ENCODE data around the gene UBA3. TPM values are rescaled to one million over a fixed set of nuclear protein-coding genes. Genes with fewer than 3 reads are reported as not detected.

UBA3 gene
- polyA plus RNA-seq, 2 donors: 30.7 to 34.9 TPM

GRCh38 chr3:69091389-69092029 lies 11.3 kb upstream of the UBA3 start:
- Histone ChIP-seq H3K36me3 (ENCODE audit: control insufficient read depth in 2 of 2, insufficient read depth in 2 of 2, low read length in 1 of 2) (no peaks in the 10 kb centered on the region), H3K4me3 (ENCODE audit: low read depth in 1 of 2, low read length in 2 of 2) (no peak overlapping the region), H3K27me3 (ENCODE audit: control insufficient read depth in 1 of 2, insufficient read depth in 2 of 2, low read length in 2 of 2) (no peaks in the 10 kb centered on the region), H3K27ac (ENCODE audit: low read depth in 2 of 2, low read length in 1 of 2) (peak overlapping the region; percentile 47 to 84), H3K4me1 (ENCODE audit: control insufficient read depth in 2 of 2, insufficient read depth in 2 of 2, low read length in 1 of 2) (peaks cover 12 to 14% of the 10 kb centered on the region in 2 donors), H3K9me3 (ENCODE audit: control insufficient read depth in 2 of 2, insufficient read depth in 1 of 2, low read depth in 1 of 2, low read length in 1 of 2) (no peaks in the 10 kb centered on the region)
- WGBS, 2 donors: 54 to 72% methylated on average over 5 of the region's 5 CpGs

- Histone ChIP-seq H3K4me1 (ENCODE audit: control insufficient read depth in 2 of 2, insufficient read depth in 2 of 2, low read length in 1 of 2) (peaks cover 12 to 14% of the 10 kb centered on the region in 2 donors), H3K27me3 (ENCODE audit: control insufficient read depth in 1 of 2, insufficient read depth in 2 of 2, low read length in 2 of 2) (no peaks in the 10 kb centered on the region), H3K36me3 (ENCODE audit: control insufficient read depth in 2 of 2, insufficient read depth in 2 of 2, low read length in 1 of 2) (no peaks in the 10 kb centered on the region), H3K4me3 (ENCODE audit: low read depth in 1 of 2, low read length in 2 of 2) (no peak overlapping the region), H3K9me3 (ENCODE audit: control insufficient read depth in 2 of 2, insufficient read depth in 1 of 2, low read depth in 1 of 2, low read length in 1 of 2) (no peaks in the 10 kb centered on the region), H3K27ac (ENCODE audit: low read depth in 2 of 2, low read length in 1 of 2) (peak overlapping the region; percentile 31 to 74)
- 28 to 37% methylated on average over 3 of the region's 3 CpGs for WGBS, 2 donors
Measured at GRCh38 chr3:69090021-69090420, 9.9 kb upstream of the UBA3 start.

GRCh38 chr3:69088063-69088462 lies 7.9 kb upstream of the UBA3 start:
- peaks cover 8 to 10% of the 10 kb centered on the region in 2 donors for H3K4me1 ChIP-seq (ENCODE audit: control insufficient read depth in 2 of 2, insufficient read depth in 2 of 2, low read length in 1 of 2)
- WGBS, 2 donors: 19 to 20% methylated on average over 2 of the region's 2 CpGs
- H3K27me3 ChIP-seq (ENCODE audit: control insufficient read depth in 1 of 2, insufficient read depth in 2 of 2, low read length in 2 of 2): no peaks in the 10 kb centered on the region
- H3K36me3 ChIP-seq (ENCODE audit: control insufficient read depth in 2 of 2, insufficient read depth in 2 of 2, low read length in 1 of 2): no peaks in the 10 kb centered on the region
- H3K9me3 ChIP-seq (ENCODE audit: control insufficient read depth in 2 of 2, insufficient read depth in 1 of 2, low read depth in 1 of 2, low read length in 1 of 2): no peaks in the 10 kb centered on the region
- peak overlapping the region in 1 of 2 donors; percentile 19 for H3K4me3 ChIP-seq (ENCODE audit: low read depth in 1 of 2, low read length in 2 of 2)
- H3K27ac ChIP-seq (ENCODE audit: low read depth in 2 of 2, low read length in 1 of 2): peak overlapping the region; percentile 60 to 76

- Histone ChIP-seq H3K9me3 (ENCODE audit: control insufficient read depth in 2 of 2, insufficient read depth in 1 of 2, low read depth in 1 of 2, low read length in 1 of 2) (no peaks in the 10 kb centered on the region), H3K36me3 (ENCODE audit: control insufficient read depth in 2 of 2, insufficient read depth in 2 of 2, low read length in 1 of 2) (no peaks in the 10 kb centered on the region), H3K27ac (ENCODE audit: low read depth in 2 of 2, low read length in 1 of 2) (peak overlapping the region; percentile 95 to 98), H3K4me3 (ENCODE audit: low read depth in 1 of 2, low read length in 2 of 2) (peak overlapping the region; percentile 15 to 24), H3K4me1 (ENCODE audit: control insufficient read depth in 2 of 2, insufficient read depth in 2 of 2, low read length in 1 of 2) (peaks cover 8 to 10% of the 10 kb centered on the region in 2 donors), H3K27me3 (ENCODE audit: control insufficient read depth in 1 of 2, insufficient read depth in 2 of 2, low read length in 2 of 2) (no peaks in the 10 kb centered on the region)
- 55 to 57% methylated on average over 3 of the region's 3 CpGs for WGBS, 2 donors
Measured at GRCh38 chr3:69087030-69087791, 7.0 kb upstream of the UBA3 start.

GRCh38 chr3:69085833-69086722 lies 5.9 kb upstream of the UBA3 start:
- 0 to 1% methylated on average over 8 of the region's 8 CpGs for WGBS, 2 donors
- H3K4me1 ChIP-seq (ENCODE audit: control insufficient read depth in 2 of 2, insufficient read depth in 2 of 2, low read length in 1 of 2): peaks cover 8 to 10% of the 10 kb centered on the region in 2 donors

GRCh38 chr3:69085168-69085832 lies 5.1 kb upstream of the UBA3 start:
- no peaks in the 10 kb centered on the region for H3K9me3 ChIP-seq (ENCODE audit: control insufficient read depth in 2 of 2, insufficient read depth in 1 of 2, low read depth in 1 of 2, low read length in 1 of 2)
- 0 to 1% methylated on average over 26 of the region's 26 CpGs for WGBS, 2 donors
- peak overlapping the region; percentile 67 to 98 for H3K4me3 ChIP-seq (ENCODE audit: low read depth in 1 of 2, low read length in 2 of 2)
- no peaks in the 10 kb centered on the region for H3K27me3 ChIP-seq (ENCODE audit: control insufficient read depth in 1 of 2, insufficient read depth in 2 of 2, low read length in 2 of 2)
- H3K36me3 ChIP-seq (ENCODE audit: control insufficient read depth in 2 of 2, insufficient read depth in 2 of 2, low read length in 1 of 2): no peaks in the 10 kb centered on the region
- H3K4me1 ChIP-seq (ENCODE audit: control insufficient read depth in 2 of 2, insufficient read depth in 2 of 2, low read length in 1 of 2): peaks cover 4 to 6% of the 10 kb centered on the region in 2 donors
- peak overlapping the region; percentile 95 to 98 for H3K27ac ChIP-seq (ENCODE audit: low read depth in 2 of 2, low read length in 1 of 2)

More at GRCh38 chr3:69085833-69086722, 5.9 kb upstream of the UBA3 start:
- Histone ChIP-seq H3K27me3 (ENCODE audit: control insufficient read depth in 1 of 2, insufficient read depth in 2 of 2, low read length in 2 of 2) (no peaks in the 10 kb centered on the region), H3K36me3 (ENCODE audit: control insufficient read depth in 2 of 2, insufficient read depth in 2 of 2, low read length in 1 of 2) (no peaks in the 10 kb centered on the region), H3K27ac (ENCODE audit: low read depth in 2 of 2, low read length in 1 of 2) (peak overlapping the region; percentile 95 to 98), H3K4me3 (ENCODE audit: low read depth in 1 of 2, low read length in 2 of 2) (peak overlapping the region; percentile 67 to 98), H3K9me3 (ENCODE audit: control insufficient read depth in 2 of 2, insufficient read depth in 1 of 2, low read depth in 1 of 2, low read length in 1 of 2) (no peaks in the 10 kb centered on the region)

- H3K4me3 ChIP-seq (ENCODE audit: low read depth in 1 of 2, low read length in 2 of 2): peak within 1 kb of the TSS; percentile 67 to 98
- H3K36me3 ChIP-seq (ENCODE audit: control insufficient read depth in 2 of 2, insufficient read depth in 2 of 2, low read length in 1 of 2): no peaks in the 10 kb centered on the region
- H3K27ac ChIP-seq (ENCODE audit: low read depth in 2 of 2, low read length in 1 of 2): peak within 1 kb of the TSS; percentile 95 to 98
- 1 to 2% methylated on average over 32 of the region's 32 CpGs for WGBS, 2 donors
- no peaks in the 10 kb centered on the region for H3K27me3 ChIP-seq (ENCODE audit: control insufficient read depth in 1 of 2, insufficient read depth in 2 of 2, low read length in 2 of 2)
- H3K4me1 ChIP-seq (ENCODE audit: control insufficient read depth in 2 of 2, insufficient read depth in 2 of 2, low read length in 1 of 2): peaks cover 2 to 3% of the 10 kb centered on the region in 2 donors
- H3K9me3 ChIP-seq (ENCODE audit: control insufficient read depth in 2 of 2, insufficient read depth in 1 of 2, low read depth in 1 of 2, low read length in 1 of 2): no peaks in the 10 kb centered on the region
Measured at GRCh38 chr3:69084326-69085167, 4.4 kb upstream of the UBA3 start, which contains the start of gene ARL6IP5. Gene ARL6IP5, plus strand, starts transcription at chr3:69084937. Its CDS starts 111 bp downstream, at chr3:69085048.

- H3K4me1 ChIP-seq (ENCODE audit: control insufficient read depth in 2 of 2, insufficient read depth in 2 of 2, low read length in 1 of 2): peaks cover 0 to 2% of the 10 kb centered on the region in 2 donors
- no peaks in the 10 kb centered on the region for H3K9me3 ChIP-seq (ENCODE audit: control insufficient read depth in 2 of 2, insufficient read depth in 1 of 2, low read depth in 1 of 2, low read length in 1 of 2)
- no peak overlapping the region for H3K4me3 ChIP-seq (ENCODE audit: low read depth in 1 of 2, low read length in 2 of 2)
- H3K27ac ChIP-seq (ENCODE audit: low read depth in 2 of 2, low read length in 1 of 2): peak overlapping the region in 1 of 2 donors; percentile 35
- H3K36me3 ChIP-seq (ENCODE audit: control insufficient read depth in 2 of 2, insufficient read depth in 2 of 2, low read length in 1 of 2): no peaks in the 10 kb centered on the region
- H3K27me3 ChIP-seq (ENCODE audit: control insufficient read depth in 1 of 2, insufficient read depth in 2 of 2, low read length in 2 of 2): no peaks in the 10 kb centered on the region
Measured at GRCh38 chr3:69082805-69083204, 2.6 kb upstream of the UBA3 start.
